PC-3 (cell line): ENCODE measurements around the gene MYH14. TPM values are rescaled to one million over a fixed set of nuclear protein-coding genes. Genes with fewer than 3 reads are reported as not detected.
"Not testable (repeated sequence)": the region's sequence is repeated elsewhere in the genome, so short reads cannot be mapped to it uniquely, and the experiment has no call there.

Experiments
- ATAC-seq: fragments of 200-7000 bp; cut with Tn5 transposase; 2 replicates; pipeline ENCODE4 v1.9.1; 2020; ENCODE audit warnings: mild to moderate bottlenecking, moderate library complexity
- BruUV-seq: library from RNA; stranded (reverse); fragments of 400-500 nt; replicated peaks from 2 replicates; lab custom pipeline; 2021; lab: Mats Ljungman, UMichigan
- CTCF ChIA-PET: fragments of 300-600 bp; sonication (Branson Sonifier 250); formaldehyde crosslinking; loops from one replicate; lab custom pipeline; 2022; ENCODE audit warnings: antibody characterized with exemption; lab: Charles Lee
- POLR2A ChIA-PET: fragments of 300-600 bp; sonication (Branson Sonifier 250); formaldehyde crosslinking; loops from one replicate; lab custom pipeline; 2022; ENCODE audit warnings: antibody characterized with exemption; ENCODE audit not compliant: unreplicated experiment; lab: Charles Lee
- DNase-seq: peaks from one replicate; pipeline ENCODE4 v3.0.0-alpha.2; 2015
- H2AFZ ChIP-seq: fragments of 300-600 bp; sonication (generic); 2 replicates; pipeline ENCODE4 v1.6.0; 2016; ENCODE audit warnings: antibody characterized with exemption, low read length
- H3F3A ChIP-seq: fragments of 300-600 bp; sonication (generic); one replicate; pipeline ENCODE4 v1.6.0; 2017; ENCODE audit warnings: antibody characterized with exemption, low read length, control low read depth, mild to moderate bottlenecking; ENCODE audit not compliant: unreplicated experiment
- H3K27ac ChIP-seq: fragments of 300-600 bp; sonication (generic); 2 replicates; pipeline ENCODE4 v1.5.1; 2016; ENCODE audit warnings: mild to moderate bottlenecking, low read length
- H3K27me3 ChIP-seq: fragments of 300-600 bp; sonication (generic); 2 replicates; pipeline ENCODE4 v1.6.1; 2016; ENCODE audit warnings: low read length, mixed read lengths
- H3K36me3 ChIP-seq: fragments of 300-600 bp; sonication (generic); 2 replicates; pipeline ENCODE4 v1.6.1; 2016; ENCODE audit warnings: low read depth, mixed run types, low read length, mixed read lengths
- H3K4me1 ChIP-seq: fragments of 300-600 bp; sonication (generic); 2 replicates; pipeline ENCODE4 v1.5.1; 2016; ENCODE audit warnings: low read length; ENCODE audit not compliant: insufficient read depth
- H3K4me2 ChIP-seq: fragments of 300-600 bp; sonication (generic); 2 replicates; pipeline ENCODE4 v1.6.0; 2016; ENCODE audit warnings: low read length
- H3K4me3 ChIP-seq: fragments of 300-600 bp; sonication (generic); 2 replicates; pipeline ENCODE4 v1.5.1; 2016; ENCODE audit warnings: mild to moderate bottlenecking, low read length, mixed read lengths
- H3K79me2 ChIP-seq: fragments of 300-600 bp; sonication (generic); 2 replicates; pipeline ENCODE4 v1.6.1; 2017; ENCODE audit warnings: low read length, mixed read lengths
- H3K9ac ChIP-seq: fragments of 300-600 bp; sonication (generic); 2 replicates; pipeline ENCODE4 v1.6.0; 2016; ENCODE audit warnings: mild to moderate bottlenecking, low read length
- H3K9me2 ChIP-seq: fragments of 300-600 bp; sonication (generic); replicated peaks from 2 replicates; pipeline ENCODE4 v1.6.1; 2016; ENCODE audit warnings: mixed run types, low read length, mixed read lengths
- H3K9me3 ChIP-seq: fragments of 300-600 bp; sonication (generic); 2 replicates; pipeline ENCODE4 v1.6.1; 2016; ENCODE audit warnings: low read length, mixed read lengths
- H4K20me1 ChIP-seq: fragments of 300-600 bp; sonication (generic); 2 replicates; pipeline ENCODE4 v1.6.1; 2016; ENCODE audit warnings: low read length, mixed read lengths
- CTCF ChIP-seq: fragments of 300-600 bp; sonication (generic); conservative IDR thresholded peaks from 2 replicates; pipeline ENCODE4 v1.5.1; 2017; ENCODE audit warnings: antibody characterized with exemption, low read depth, mild to moderate bottlenecking, low read length
- EZH2 ChIP-seq: fragments of 300-600 bp; sonication (generic); IDR thresholded peaks from one replicate; pipeline ENCODE4 v1.6.1; 2017; ENCODE audit warnings: antibody characterized with exemption, mild to moderate bottlenecking, low read length; ENCODE audit not compliant: unreplicated experiment
- EZH2phosphoT487 ChIP-seq: fragments of 300-600 bp; sonication (generic); IDR thresholded peaks from 2 replicates; pipeline ENCODE4 v1.6.1; 2018; ENCODE audit warnings: mild to moderate bottlenecking, antibody characterized with exemption, low read length, borderline replicate concordance
- intact Hi-C: fragments of 100-400 bp; cut with micrococcal nuclease; formaldehyde crosslinking; loops from 2 replicates; pipeline ENCODE4 v1.9.0; 2023
- total RNA-seq: library from RNA; depleted of rRNA; stranded (reverse); fragments of >200 nt; gene quantifications from 2 replicates; pipeline ENCODE4 v1.2.3, GENCODE V29; 2014

Gene MYH14
- total RNA-seq, 1 experiment from 2014 or later: 20.2 TPM

DNA sequence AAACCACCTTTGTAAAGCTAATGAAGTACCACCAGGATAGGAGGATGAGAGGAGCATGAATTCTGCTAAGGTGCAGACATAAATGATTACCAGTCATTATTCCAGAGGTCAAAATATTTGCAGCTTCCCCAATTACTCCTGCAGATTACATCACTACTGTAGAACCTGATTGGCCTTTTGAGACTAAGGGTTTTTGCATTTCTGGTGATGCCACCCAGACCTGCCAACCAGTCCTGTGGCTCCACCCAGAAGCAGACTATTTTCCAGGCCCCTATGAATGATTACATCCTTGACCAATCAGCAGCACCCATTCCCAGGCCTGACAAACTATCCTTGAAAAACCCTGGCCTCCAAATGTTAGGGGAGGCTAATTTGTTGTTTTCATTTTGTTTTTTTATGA is 136.9 kb downstream of the MYH14 start:
- Histone ChIP-seq H3K9me3 (peaks cover 8% of the 10 kb centered on the region), H3K79me2 (no peaks in the 10 kb centered on the region), H3K9me2 (no peaks in the 10 kb centered on the region), H3K27ac (no peak overlapping the region), H3K9ac (no peak overlapping the region), H3K4me3 (no peak overlapping the region), H3K27me3 (no peaks in the 10 kb centered on the region), H2AFZ (no peak overlapping the region), H3K4me1 (no peaks in the 10 kb centered on the region), H3K4me2 (no peak overlapping the region), H4K20me1 (no peaks in the 10 kb centered on the region), H3F3A (no peaks in the 10 kb centered on the region), H3K36me3 (no peaks in the 10 kb centered on the region)
- ChIA-PET POLR2A (no interaction called here), CTCF (no interaction called here)
- ATAC-seq: no peak
- intact Hi-C loops: no loop called here
- DNase-seq: no peak
- no peak for TF ChIP-seq EZH2phosphoT487
- no peak for TF ChIP-seq EZH2
- TF ChIP-seq CTCF: no peak
- no TSS peak for BruUV-seq

GRCh38 chr19:50341091-50341564 is 137.7 kb downstream of the MYH14 start:
- no peaks in the 10 kb centered on the region for H3K9me2 ChIP-seq
- no peak overlapping the region for H3K4me3 ChIP-seq
- H3K4me1 ChIP-seq: no peaks in the 10 kb centered on the region
- no peak overlapping the region for H3K9ac ChIP-seq
- ATAC-seq (no peak), DNase-seq (no peak)
- H3K79me2 ChIP-seq: no peaks in the 10 kb centered on the region
- no peaks in the 10 kb centered on the region for H3F3A ChIP-seq
- H3K9me3 ChIP-seq: peaks cover 11% of the 10 kb centered on the region
- no TSS peak for BruUV-seq
- CTCF ChIA-PET: no interaction called here
- TF ChIP-seq EZH2phosphoT487 (no peak), EZH2 (no peak), CTCF (no peak)
- no peaks in the 10 kb centered on the region for H4K20me1 ChIP-seq
- no peak overlapping the region for H2AFZ ChIP-seq
- POLR2A ChIA-PET: no interaction called here
- H3K27me3 ChIP-seq: no peaks in the 10 kb centered on the region
- no peak overlapping the region for H3K4me2 ChIP-seq
- H3K36me3 ChIP-seq: no peaks in the 10 kb centered on the region
- H3K27ac ChIP-seq: no peak overlapping the region
- intact Hi-C loops: no loop called here

DNA sequence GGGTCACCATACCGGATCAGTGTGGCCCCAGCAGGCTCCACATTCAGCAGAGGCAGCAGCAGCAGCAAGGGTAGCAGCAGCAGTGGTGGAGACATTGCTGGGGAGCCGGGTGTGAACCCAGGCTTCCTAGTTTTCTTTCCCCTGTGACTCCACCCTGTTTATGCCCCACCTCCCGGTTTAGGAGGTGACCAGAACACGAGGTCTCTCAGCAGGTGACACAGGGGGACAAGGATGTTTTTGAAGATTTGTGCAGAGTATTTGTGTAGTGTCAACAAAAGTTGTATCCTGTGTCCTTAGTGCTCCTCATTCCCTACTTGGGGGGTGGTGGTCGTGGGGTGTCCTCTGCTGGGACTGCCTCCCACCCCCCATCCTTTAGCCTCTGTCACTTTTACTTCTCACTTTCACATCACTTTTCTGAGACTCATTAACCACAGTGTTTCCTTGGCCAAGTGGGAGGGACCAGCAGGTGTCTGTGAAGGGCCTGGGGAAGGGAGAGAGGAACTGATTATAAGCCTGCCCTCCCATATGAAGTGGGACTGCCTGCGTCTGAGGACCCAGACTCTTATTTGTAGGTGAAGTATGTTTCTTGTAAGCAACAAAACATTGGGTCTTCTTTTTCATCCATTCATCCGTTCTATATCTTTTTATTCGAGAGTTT is 141.4 kb downstream of the MYH14 start:
- H3K79me2 ChIP-seq: no peaks in the 10 kb centered on the region
- no peaks in the 10 kb centered on the region for H3K36me3 ChIP-seq
- no peak for ATAC-seq
- no peaks in the 10 kb centered on the region for H3F3A ChIP-seq
- H3K27ac ChIP-seq: no peak overlapping the region
- H3K4me3 ChIP-seq: no peak overlapping the region
- no peaks in the 10 kb centered on the region for H4K20me1 ChIP-seq
- BruUV-seq: no TSS peak
- peaks cover 11% of the 10 kb centered on the region for H3K9me3 ChIP-seq
- H3K27me3 ChIP-seq: no peaks in the 10 kb centered on the region
- H3K4me1 ChIP-seq: no peaks in the 10 kb centered on the region
- POLR2A ChIA-PET: no interaction called here
- intact Hi-C loops: no loop called here
- DNase-seq: no peak
- no peak for TF ChIP-seq CTCF
- no peak for TF ChIP-seq EZH2
- TF ChIP-seq EZH2phosphoT487: no peak
- H3K9ac ChIP-seq: no peak overlapping the region
- H3K9me2 ChIP-seq: no peaks in the 10 kb centered on the region
- no peak overlapping the region for H2AFZ ChIP-seq
- no peak overlapping the region for H3K4me2 ChIP-seq
- CTCF ChIA-PET: no interaction called here

DNA sequence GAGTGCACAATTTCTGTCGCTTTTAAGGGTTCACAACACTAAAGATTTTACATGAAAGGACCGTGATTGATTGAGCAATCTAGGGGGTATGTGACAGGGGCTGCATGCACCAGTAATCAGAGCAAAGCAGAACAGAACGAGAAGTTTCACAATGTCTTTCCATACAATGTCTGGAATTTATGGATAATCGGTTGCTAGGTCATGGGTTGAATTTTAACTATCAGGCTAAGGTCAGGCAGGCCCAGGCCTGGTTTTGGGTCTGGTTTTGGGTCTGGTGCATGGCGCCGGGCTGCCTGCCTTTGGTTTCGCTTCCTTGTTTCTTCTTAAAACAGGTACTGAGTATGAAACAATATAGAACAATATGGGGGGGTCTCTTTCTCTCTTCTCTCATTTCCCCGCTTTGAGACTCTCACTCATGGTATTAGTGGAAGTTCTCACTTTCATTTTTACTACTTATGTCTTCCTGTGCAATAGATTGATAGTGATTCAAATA is 143.7 kb downstream of the MYH14 start:
- intact Hi-C loops, H3K4me3 ChIP-seq, H3K9me2 ChIP-seq, H3K9ac ChIP-seq, H3F3A ChIP-seq, H2AFZ ChIP-seq, H3K27me3 ChIP-seq, H3K4me1 ChIP-seq, ATAC-seq, H3K79me2 ChIP-seq, BruUV-seq, H4K20me1 ChIP-seq, POLR2A ChIA-PET, H3K4me2 ChIP-seq, H3K27ac ChIP-seq, H3K36me3 ChIP-seq, DNase-seq: not testable (repeated sequence)
- peaks cover 11% of the 10 kb centered on the region for H3K9me3 ChIP-seq
- CTCF ChIA-PET: interaction anchor here (0.8 kb wide), 1 partner anchor 10 kb away, joined by 3 read pairs; no protein-coding TSS in a partner anchor
